HepG2 (cell line): ENCODE measurements around the gene MGAT5. TPM values are rescaled to one million over a fixed set of nuclear protein-coding genes. Genes with fewer than 3 reads are reported as not detected.

Experiments
- IRX3 ChIP-seq: sonication (generic); formaldehyde crosslinking; IDR thresholded peaks from 2 replicates; pipeline ENCODE4 v1.8.1; 2023; ENCODE audit warnings: mild to moderate bottlenecking, low read depth, missing genetic modification reagents, borderline replicate concordance
- JUN ChIP-seq: sonication (generic); formaldehyde crosslinking; IDR thresholded peaks from 2 replicates; pipeline ENCODE4 v1.4.0; 2020; ENCODE audit warnings: mild to moderate bottlenecking, missing genetic modification reagents
- KLF16 ChIP-seq, 2 experiments: sonication (generic) in 1 of 2; formaldehyde crosslinking in 1 of 2; IDR thresholded peaks; 2 replicates each; pipeline versions ENCODE4 v1.6.1 to v1.8.0; 2016 to 2023; ENCODE audit warnings: missing genetic modification reagents in 2 of 2, missing compliant biosample characterization in 1 of 2
- MAZ ChIP-seq, 2 experiments: sonication (generic) in 1 of 2; formaldehyde crosslinking in 1 of 2; IDR thresholded peaks; 2 replicates each; pipeline versions ENCODE4 v1.5.0 to v1.6.1; 2012 to 2020; ENCODE audit warnings: low read depth in 2 of 2, mild to moderate bottlenecking in 2 of 2, borderline replicate concordance in 1 of 2, improper control_type of control experiment in 1 of 2, low read length in 1 of 2, missing genetic modification reagents in 1 of 2, moderate library complexity in 1 of 2
- PHF20 ChIP-seq: sonication (generic); formaldehyde crosslinking; IDR thresholded peaks from 2 replicates; pipeline ENCODE4 v1.5.0; 2020; ENCODE audit warnings: mild to moderate bottlenecking, missing genetic modification reagents
- POLR2A ChIP-seq, 2 experiments: IDR thresholded peaks; 2 replicates each; pipeline ENCODE4 v1.6.1; 2011; ENCODE audit warnings: low read depth in 2 of 2, low read length in 2 of 2, mild to moderate bottlenecking in 1 of 2, moderate library complexity in 1 of 2; ENCODE audit not compliant: insufficient read depth in 1 of 2
- RAD51 ChIP-seq: fragments of 450-650 bp; IDR thresholded peaks from 2 replicates; pipeline ENCODE4 v1.6.1; 2016; ENCODE audit warnings: borderline replicate concordance
- RFX1 ChIP-seq: fragments of 450-650 bp; IDR thresholded peaks from 2 replicates; pipeline ENCODE4 v1.6.1; 2017
- SMC3 ChIP-seq: IDR thresholded peaks from 2 replicates; pipeline ENCODE4 v1.6.1; 2011; ENCODE audit warnings: low read length, improper control_type of control experiment
- TBX3 ChIP-seq: fragments of 450-650 bp; IDR thresholded peaks from 2 replicates; pipeline ENCODE4 v1.6.1; 2017; ENCODE audit warnings: antibody characterized with exemption, mild to moderate bottlenecking, inconsistent platforms, borderline replicate concordance
- ZFP37 ChIP-seq: sonication (generic); formaldehyde crosslinking; IDR thresholded peaks from 2 replicates; pipeline ENCODE4 v1.4.0; 2020; ENCODE audit warnings: missing genetic modification reagents, borderline replicate concordance
- ZFX ChIP-seq: sonication (generic); formaldehyde crosslinking; IDR thresholded peaks from 2 replicates; pipeline ENCODE4 v1.4.0; 2020; ENCODE audit warnings: mild to moderate bottlenecking, low read depth, missing genetic modification reagents, moderate library complexity
- ZMYM3 ChIP-seq: sonication (generic); formaldehyde crosslinking; IDR thresholded peaks from 2 replicates; pipeline ENCODE4 v1.5.1; 2020; ENCODE audit warnings: mild to moderate bottlenecking, missing genetic modification reagents
- ZNF441 ChIP-seq: sonication (generic); formaldehyde crosslinking; IDR thresholded peaks from 2 replicates; pipeline ENCODE4 v1.7.0; 2021; ENCODE audit warnings: missing genetic modification reagents, borderline replicate concordance
- ZNF556 ChIP-seq: sonication (generic); formaldehyde crosslinking; IDR thresholded peaks from 2 replicates; pipeline ENCODE4 v1.4.0; 2020; ENCODE audit warnings: mild to moderate bottlenecking, missing genetic modification reagents, borderline replicate concordance
- ZNF572 ChIP-seq: sonication (generic); formaldehyde crosslinking; IDR thresholded peaks from 2 replicates; pipeline ENCODE4 v1.5.1; 2020; ENCODE audit warnings: mild to moderate bottlenecking, missing genetic modification reagents
- ZNF792 ChIP-seq: IDR thresholded peaks from 2 replicates; pipeline ENCODE4 v1.6.1; 2016
- ZNF879 ChIP-seq: sonication (generic); formaldehyde crosslinking; IDR thresholded peaks from 2 replicates; pipeline ENCODE4 v1.8.1; 2023; ENCODE audit warnings: missing genetic modification reagents
- polyA plus RNA-seq, 8 experiments: library from polyadenylated mRNA; depleted of rRNA in 3 of 8; stranded (reverse) in 7 of 8; unstranded in 1 of 8; fragments of >200 nt; fragmentation: Illumina TruSeq in 4 of 8; extraction: Trizol in 4 of 8; gene quantifications; 2 replicates each; pipeline versions ENCODE4 v1.2.1 to v1.2.3, GENCODE V29; 2011 to 2016; ENCODE audit warnings: low read depth in 4 of 8, missing spikeins in 1 of 8, mixed read lengths in 1 of 8; ENCODE audit not compliant: insufficient read depth in 1 of 8
- total RNA-seq, 5 experiments: library from RNA; depleted of rRNA; stranded (reverse); fragments of >200 nt; fragmentation: Illumina TruSeq; extraction: Trizol; gene quantifications; 2 replicates each; pipeline ENCODE4 v1.2.3, GENCODE V29; 2016; ENCODE audit warnings: low read depth in 1 of 5
- TF ChIP-seq, protein P1 (sequence below), 2 experiments: sonication (generic) in 1 of 2; formaldehyde crosslinking in 1 of 2; IDR thresholded peaks; 2 replicates each; pipeline versions ENCODE4 v1.4.0 to v1.6.1; 2018 to 2020; ENCODE audit warnings: missing genetic modification reagents in 2 of 2, borderline replicate concordance in 1 of 2, low read depth in 1 of 2, mild to moderate bottlenecking in 1 of 2, missing biosample characterization in 1 of 2
- TF ChIP-seq, protein P2 (sequence below): sonication (generic); formaldehyde crosslinking; conservative IDR thresholded peaks from 2 replicates; pipeline ENCODE4 v1.8.0; 2022; ENCODE audit warnings: missing genetic modification reagents
- TF ChIP-seq, protein P3 (sequence below): sonication (generic); formaldehyde crosslinking; IDR thresholded peaks from 2 replicates; pipeline ENCODE4 v1.4.0; 2020; ENCODE audit warnings: missing genetic modification reagents, mild to moderate bottlenecking, borderline replicate concordance

The MGAT5 gene
- total and polyA plus RNA-seq, 2 of the 13 experiments (the other 11 are each of a cell fraction or from before 2014, with no cell fraction given): 33.1 to 60.2 TPM

DNA sequence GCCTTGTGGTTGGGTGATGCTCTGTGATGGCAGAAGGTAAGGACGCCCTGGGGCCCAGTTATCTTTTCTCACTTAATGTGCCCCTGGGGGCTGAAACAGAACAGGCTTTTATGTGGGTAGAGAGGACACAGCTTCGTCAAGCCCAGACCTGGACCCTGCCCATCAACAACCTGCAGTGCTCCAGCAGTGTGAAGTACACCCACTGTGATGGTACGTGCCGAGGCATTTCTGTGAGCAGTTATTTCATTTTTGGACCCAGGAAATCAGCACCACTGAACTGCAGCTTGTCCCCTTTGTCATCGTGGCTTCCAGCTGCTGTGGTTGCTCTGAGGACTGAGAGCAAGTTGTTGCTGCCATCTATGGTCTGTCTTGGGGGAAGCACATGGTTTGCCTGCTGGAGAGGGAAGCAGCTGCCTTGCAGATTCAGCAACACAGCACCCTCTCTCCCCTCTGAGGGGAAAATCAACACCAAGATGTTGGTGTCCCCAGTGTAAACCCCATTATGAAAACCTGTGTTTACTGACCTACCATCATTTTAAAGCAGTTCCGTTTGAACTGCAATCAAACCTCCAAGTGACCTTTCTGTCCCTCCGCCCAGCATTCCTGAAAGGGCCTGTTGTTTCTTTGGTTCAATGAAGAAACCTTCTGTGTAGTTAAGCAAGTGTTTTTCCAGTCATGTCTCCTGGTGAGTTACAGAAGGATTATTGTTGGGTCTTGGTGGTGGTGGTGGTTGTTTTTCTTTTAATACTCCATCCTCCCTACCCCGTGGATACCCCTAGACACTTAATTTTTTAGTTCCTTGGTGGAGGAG lies 158.2 kb downstream of the MGAT5 start (continued):
- TF ChIP-seq, protein P1, sequence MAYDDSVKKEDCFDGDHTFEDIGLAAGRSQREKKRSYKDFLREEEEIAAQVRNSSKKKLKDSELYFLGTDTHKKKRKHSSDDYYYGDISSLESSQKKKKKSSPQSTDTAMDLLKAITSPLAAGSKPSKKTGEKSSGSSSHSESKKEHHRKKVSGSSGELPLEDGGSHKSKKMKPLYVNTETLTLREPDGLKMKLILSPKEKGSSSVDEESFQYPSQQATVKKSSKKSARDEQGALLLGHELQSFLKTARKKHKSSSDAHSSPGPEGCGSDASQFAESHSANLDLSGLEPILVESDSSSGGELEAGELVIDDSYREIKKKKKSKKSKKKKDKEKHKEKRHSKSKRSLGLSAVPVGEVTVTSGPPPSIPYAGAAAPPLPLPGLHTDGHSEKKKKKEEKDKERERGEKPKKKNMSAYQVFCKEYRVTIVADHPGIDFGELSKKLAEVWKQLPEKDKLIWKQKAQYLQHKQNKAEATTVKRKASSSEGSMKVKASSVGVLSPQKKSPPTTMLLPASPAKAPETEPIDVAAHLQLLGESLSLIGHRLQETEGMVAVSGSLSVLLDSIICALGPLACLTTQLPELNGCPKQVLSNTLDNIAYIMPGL (CRISPR knock-in tag; IDR thresholded peaks at IDR 0.05; ENCODE audit: borderline replicate concordance in 1 of 2, low read depth in 1 of 2): peak; percentile 89 to 94
- TF ChIP-seq ZNF879 (no peak), ZNF441 (CRISPR knock-in tag) (peak; percentile 25; the same call in 1 of the 2 replicates), IRX3 (CRISPR knock-in tag) (peak; percentile 92; the same call in 1 of the 2 replicates), ZNF572 (CRISPR knock-in tag) (no peak; the same call in 1 of the 2 replicates), JUN (peak; percentile 56; the same call in 1 of the 2 replicates), RAD51 (no peak), ZMYM3 (CRISPR knock-in tag) (peak; percentile 32; the same call in 1 of the 2 replicates), MAZ (IDR thresholded peaks at IDR 0.05; ENCODE audit: borderline replicate concordance, low read depth, low read length) (peak; percentile 54; the same call in 1 of the 2 replicates), MAZ (CRISPR knock-in tag; IDR thresholded peaks at IDR 0.05; ENCODE audit: low read depth) (peak; percentile 64; the same call in 1 of the 2 replicates), PHF20 (CRISPR knock-in tag) (no peak), ZNF792 (CRISPR knock-in tag) (peak; percentile 70; the same call in 1 of the 2 replicates), SMC3 (peak; percentile 90), ZFP37 (CRISPR knock-in tag) (no peak), KLF16 (CRISPR knock-in tag; IDR thresholded peaks at IDR 0.05) (peak in 1 of 2 experiments; percentile 95; a peak in 2 of 4 replicates), RFX1 (no peak), ZNF556 (CRISPR knock-in tag) (peak; percentile 89; the same call in 1 of the 2 replicates), TBX3 (peak; percentile 93), ZFX (CRISPR knock-in tag) (peak; percentile 73), POLR2A (IDR thresholded peaks at IDR 0.05; ENCODE audit: insufficient read depth in 1 of 2, low read depth in 2 of 2, low read length in 2 of 2) (peak in 1 of 2 experiments; percentile 77; a peak in 2 of 4 replicates)
- TF ChIP-seq, protein P2, sequence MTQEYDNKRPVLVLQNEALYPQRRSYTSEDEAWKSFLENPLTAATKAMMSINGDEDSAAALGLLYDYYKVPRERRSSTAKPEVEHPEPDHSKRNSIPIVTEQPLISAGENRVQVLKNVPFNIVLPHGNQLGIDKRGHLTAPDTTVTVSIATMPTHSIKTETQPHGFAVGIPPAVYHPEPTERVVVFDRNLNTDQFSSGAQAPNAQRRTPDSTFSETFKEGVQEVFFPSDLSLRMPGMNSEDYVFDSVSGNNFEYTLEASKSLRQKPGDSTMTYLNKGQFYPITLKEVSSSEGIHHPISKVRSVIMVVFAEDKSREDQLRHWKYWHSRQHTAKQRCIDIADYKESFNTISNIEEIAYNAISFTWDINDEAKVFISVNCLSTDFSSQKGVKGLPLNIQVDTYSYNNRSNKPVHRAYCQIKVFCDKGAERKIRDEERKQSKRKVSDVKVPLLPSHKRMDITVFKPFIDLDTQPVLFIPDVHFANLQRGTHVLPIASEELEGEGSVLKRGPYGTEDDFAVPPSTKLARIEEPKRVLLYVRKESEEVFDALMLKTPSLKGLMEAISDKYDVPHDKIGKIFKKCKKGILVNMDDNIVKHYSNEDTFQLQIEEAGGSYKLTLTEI (CRISPR knock-in tag): no peak
- TF ChIP-seq, protein P3, sequence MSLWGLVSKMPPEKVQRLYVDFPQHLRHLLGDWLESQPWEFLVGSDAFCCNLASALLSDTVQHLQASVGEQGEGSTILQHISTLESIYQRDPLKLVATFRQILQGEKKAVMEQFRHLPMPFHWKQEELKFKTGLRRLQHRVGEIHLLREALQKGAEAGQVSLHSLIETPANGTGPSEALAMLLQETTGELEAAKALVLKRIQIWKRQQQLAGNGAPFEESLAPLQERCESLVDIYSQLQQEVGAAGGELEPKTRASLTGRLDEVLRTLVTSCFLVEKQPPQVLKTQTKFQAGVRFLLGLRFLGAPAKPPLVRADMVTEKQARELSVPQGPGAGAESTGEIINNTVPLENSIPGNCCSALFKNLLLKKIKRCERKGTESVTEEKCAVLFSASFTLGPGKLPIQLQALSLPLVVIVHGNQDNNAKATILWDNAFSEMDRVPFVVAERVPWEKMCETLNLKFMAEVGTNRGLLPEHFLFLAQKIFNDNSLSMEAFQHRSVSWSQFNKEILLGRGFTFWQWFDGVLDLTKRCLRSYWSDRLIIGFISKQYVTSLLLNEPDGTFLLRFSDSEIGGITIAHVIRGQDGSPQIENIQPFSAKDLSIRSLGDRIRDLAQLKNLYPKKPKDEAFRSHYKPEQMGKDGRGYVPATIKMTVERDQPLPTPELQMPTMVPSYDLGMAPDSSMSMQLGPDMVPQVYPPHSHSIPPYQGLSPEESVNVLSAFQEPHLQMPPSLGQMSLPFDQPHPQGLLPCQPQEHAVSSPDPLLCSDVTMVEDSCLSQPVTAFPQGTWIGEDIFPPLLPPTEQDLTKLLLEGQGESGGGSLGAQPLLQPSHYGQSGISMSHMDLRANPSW (CRISPR knock-in tag): no peak; the same call in 1 of the 2 replicates
